Caco-2 (cell line): ENCODE results near the gene CHMP3. TPM values are rescaled to one million over a fixed set of nuclear protein-coding genes. Genes with fewer than 3 reads are reported as not detected.

Experiments used
- BruUV-seq: library from RNA; stranded (reverse); fragments of 400-500 nt; replicated peaks from 2 replicates; lab custom pipeline; 2021; lab: Mats Ljungman, UMichigan
- CTCF ChIA-PET: fragments of 300-600 bp; sonication (Branson Sonifier 250); formaldehyde crosslinking; loops from one replicate; lab custom pipeline; 2022; ENCODE audit warnings: antibody characterized with exemption; lab: Charles Lee
- POLR2A ChIA-PET: fragments of 300-600 bp; sonication (Branson Sonifier 250); formaldehyde crosslinking; loops from one replicate; lab custom pipeline; 2022; ENCODE audit warnings: antibody characterized with exemption; lab: Charles Lee
- DNase-seq, 2 experiments: peaks; one replicate each; pipeline versions ENCODE4 v3.0.0 to v3.0.0-alpha.2; 2020 to 2022
- H3K27me3 ChIP-seq: replicated peaks from 2 replicates; pipeline ENCODE4 v1.6.0; 2011; ENCODE audit warnings: low read length; ENCODE audit not compliant: control insufficient read depth, insufficient read depth
- H3K36me3 ChIP-seq: 2 replicates; pipeline ENCODE4 v1.5.1; 2011; ENCODE audit warnings: low read length; ENCODE audit not compliant: control insufficient read depth, insufficient read depth
- H3K4me1 ChIP-seq: fragments of 250-450 bp; sonication (Bioruptor Pico); 2 replicates; pipeline ENCODE4 v1.5.1; 2020; ENCODE audit warnings: mild to moderate bottlenecking
- H3K4me3 ChIP-seq: 2 replicates; pipeline ENCODE4 v1.5.1; 2011; ENCODE audit warnings: low read depth, mild to moderate bottlenecking, control low read depth, low read length
- H3K9me3 ChIP-seq: fragments of 250-450 bp; sonication (Bioruptor Pico); 2 replicates; pipeline ENCODE4 v1.5.1; 2020; ENCODE audit warnings: mild to moderate bottlenecking, moderate library complexity
- H3K27ac Mint-ChIP-seq: one replicate; pipeline ENCODE4 v1.8.0; 2022; ENCODE audit warnings: mixed read lengths; ENCODE audit not compliant: unreplicated experiment
- H3K27me3 Mint-ChIP-seq: one replicate; pipeline ENCODE4 v1.8.0; 2022; ENCODE audit warnings: mixed read lengths; ENCODE audit not compliant: insufficient read depth, unreplicated experiment
- H3K36me3 Mint-ChIP-seq: one replicate; pipeline ENCODE4 v1.8.0; 2022; ENCODE audit warnings: mild to moderate bottlenecking, mixed read lengths; ENCODE audit not compliant: insufficient read depth, unreplicated experiment
- H3K4me1 Mint-ChIP-seq: one replicate; pipeline ENCODE4 v1.8.0; 2022; ENCODE audit warnings: low read depth, mixed read lengths; ENCODE audit not compliant: unreplicated experiment
- H3K4me3 Mint-ChIP-seq: one replicate; pipeline ENCODE4 v1.8.0; 2022; ENCODE audit warnings: mild to moderate bottlenecking, moderate library complexity, mixed read lengths; ENCODE audit not compliant: unreplicated experiment
- H3K9me3 Mint-ChIP-seq: one replicate; pipeline ENCODE4 v1.8.0; 2022; ENCODE audit warnings: mixed read lengths; ENCODE audit not compliant: unreplicated experiment
- intact Hi-C: fragments of 100-400 bp; cut with micrococcal nuclease; formaldehyde crosslinking; loops from one replicate; pipeline ENCODE4 v1.10.0; 2022; ENCODE audit not compliant: unreplicated experiment
- total RNA-seq: library from RNA; stranded (reverse); gene quantifications from 2 replicates; pipeline ENCODE4 v1.2.3, GENCODE V29; 2022
- TF ChIP-seq, protein P1 (sequence below), 2 experiments: fragments of 200-600 bp in 1 of 2; IDR thresholded peaks; 1 replicate in 1 of 2; 2 replicates in 1 of 2; pipeline versions ENCODE4 v1.5.1 to v1.8.0; 2011 to 2022; ENCODE audit warnings: antibody characterized with exemption in 1 of 2, control low read depth in 1 of 2, inconsistent platforms in 1 of 2, low read depth in 1 of 2, low read length in 1 of 2, mild to moderate bottlenecking in 1 of 2, moderate library complexity in 1 of 2; ENCODE audit not compliant: insufficient read depth in 1 of 2, severe bottlenecking in 1 of 2, unreplicated experiment in 1 of 2

CHMP3 gene
- total RNA-seq, 1 experiment from 2014 or later: 93.5 TPM

GRCh38 chr2:86485103-86485502 lies 78.1 kb downstream of the CHMP3 start:
- DNase-seq: no peak
- no TSS peak for BruUV-seq
- peaks cover 91% of the 10 kb centered on the region for H3K36me3 Mint-ChIP-seq
- Histone ChIP-seq H3K9me3 (no peaks in the 10 kb centered on the region), H3K36me3 (peaks cover 11% of the 10 kb centered on the region), H3K4me1 (no peaks in the 10 kb centered on the region), H3K27me3 (no peaks in the 10 kb centered on the region), H3K4me3 (no peak overlapping the region)
- TF ChIP-seq, protein P1, sequence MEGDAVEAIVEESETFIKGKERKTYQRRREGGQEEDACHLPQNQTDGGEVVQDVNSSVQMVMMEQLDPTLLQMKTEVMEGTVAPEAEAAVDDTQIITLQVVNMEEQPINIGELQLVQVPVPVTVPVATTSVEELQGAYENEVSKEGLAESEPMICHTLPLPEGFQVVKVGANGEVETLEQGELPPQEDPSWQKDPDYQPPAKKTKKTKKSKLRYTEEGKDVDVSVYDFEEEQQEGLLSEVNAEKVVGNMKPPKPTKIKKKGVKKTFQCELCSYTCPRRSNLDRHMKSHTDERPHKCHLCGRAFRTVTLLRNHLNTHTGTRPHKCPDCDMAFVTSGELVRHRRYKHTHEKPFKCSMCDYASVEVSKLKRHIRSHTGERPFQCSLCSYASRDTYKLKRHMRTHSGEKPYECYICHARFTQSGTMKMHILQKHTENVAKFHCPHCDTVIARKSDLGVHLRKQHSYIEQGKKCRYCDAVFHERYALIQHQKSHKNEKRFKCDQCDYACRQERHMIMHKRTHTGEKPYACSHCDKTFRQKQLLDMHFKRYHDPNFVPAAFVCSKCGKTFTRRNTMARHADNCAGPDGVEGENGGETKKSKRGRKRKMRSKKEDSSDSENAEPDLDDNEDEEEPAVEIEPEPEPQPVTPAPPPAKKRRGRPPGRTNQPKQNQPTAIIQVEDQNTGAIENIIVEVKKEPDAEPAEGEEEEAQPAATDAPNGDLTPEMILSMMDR (IDR thresholded peaks at IDR 0.05; ENCODE audit: insufficient read depth in 1 of 2, low read depth in 1 of 2, low read length in 1 of 2, severe bottlenecking in 1 of 2, unreplicated experiment in 1 of 2): no peak
- H3K4me3 Mint-ChIP-seq: no peak overlapping the region
- no peak overlapping the region for H3K27ac Mint-ChIP-seq
- intact Hi-C loops: loop anchor here (10.0 kb wide), 1 partner anchor 90 kb away; no protein-coding TSS in a partner anchor
- no peaks in the 10 kb centered on the region for H3K27me3 Mint-ChIP-seq
- CTCF ChIA-PET: no interaction called here
- POLR2A ChIA-PET: no interaction called here
- H3K9me3 Mint-ChIP-seq: no peaks in the 10 kb centered on the region
- no peaks in the 10 kb centered on the region for H3K4me1 Mint-ChIP-seq

- H3K27me3 ChIP-seq: no peaks in the 10 kb centered on the region
- TF ChIP-seq, protein P1 (IDR thresholded peaks at IDR 0.05; ENCODE audit: insufficient read depth in 1 of 2, low read depth in 1 of 2, low read length in 1 of 2, severe bottlenecking in 1 of 2, unreplicated experiment in 1 of 2): no peak
- Mint-ChIP-seq H3K27ac (no peak overlapping the region), H3K36me3 (peaks cover 91% of the 10 kb centered on the region), H3K27me3 (no peaks in the 10 kb centered on the region), H3K4me1 (no peaks in the 10 kb centered on the region), H3K9me3 (no peaks in the 10 kb centered on the region), H3K4me3 (no peak overlapping the region)
- H3K4me1 ChIP-seq: no peaks in the 10 kb centered on the region
- H3K4me3 ChIP-seq: no peak overlapping the region
- DNase-seq: no peak
- intact Hi-C loops: loop anchor here (10.0 kb wide), 1 partner anchor 90 kb away; no protein-coding TSS in a partner anchor
- peaks cover 11% of the 10 kb centered on the region for H3K36me3 ChIP-seq
- H3K9me3 ChIP-seq: no peaks in the 10 kb centered on the region
- BruUV-seq: no TSS peak
- POLR2A ChIA-PET: no interaction called here
- CTCF ChIA-PET: no interaction called here
Measured at GRCh38 chr2:86484385-86484784, 78.9 kb downstream of the CHMP3 start.

GRCh38 chr2:86482034-86482433 lies 81.2 kb downstream of the CHMP3 start:
- ChIA-PET POLR2A (no interaction called here), CTCF (no interaction called here)
- intact Hi-C loops: loop anchor here (10.0 kb wide), 1 partner anchor 87 kb away; no protein-coding TSS in a partner anchor
- no peaks in the 10 kb centered on the region for H3K9me3 ChIP-seq
- Mint-ChIP-seq H3K4me3 (no peak overlapping the region), H3K9me3 (no peaks in the 10 kb centered on the region), H3K27me3 (no peaks in the 10 kb centered on the region), H3K27ac (no peak overlapping the region), H3K36me3 (peaks cover 96% of the 10 kb centered on the region), H3K4me1 (no peaks in the 10 kb centered on the region)
- H3K4me3 ChIP-seq: no peak overlapping the region
- H3K27me3 ChIP-seq: no peaks in the 10 kb centered on the region
- no peak for DNase-seq
- TF ChIP-seq, protein P1 (IDR thresholded peaks at IDR 0.05; ENCODE audit: insufficient read depth in 1 of 2, low read depth in 1 of 2, low read length in 1 of 2, severe bottlenecking in 1 of 2, unreplicated experiment in 1 of 2): no peak
- H3K4me1 ChIP-seq: no peaks in the 10 kb centered on the region
- peaks cover 9% of the 10 kb centered on the region for H3K36me3 ChIP-seq
- no TSS peak for BruUV-seq
